ENCODE measurements around the gene PRDM16. TPM values are rescaled to one million over a fixed set of nuclear protein-coding genes. Genes with fewer than 3 reads are reported as not detected.

Gene PRDM16
- total RNA-seq, 1 experiment from 2014 or later, result 0.09 TPM

GRCh38 chr1:3436901-3437300, 367.9 kb downstream of the PRDM16 start:
- Mint-ChIP-seq H3K4me3 (ENCODE audit: low read depth, unreplicated experiment) (no peak overlapping the region), H3K27ac (ENCODE audit: unreplicated experiment) (no peak overlapping the region), H3K36me3 (ENCODE audit: insufficient read depth, unreplicated experiment) (peaks cover 6% of the 10 kb centered on the region), H3K27me3 (ENCODE audit: unreplicated experiment) (peaks cover 85% of the 10 kb centered on the region), H3K4me1 (ENCODE audit: low read depth, unreplicated experiment) (no peaks in the 10 kb centered on the region), H3K9me3 (ENCODE audit: low read depth, unreplicated experiment) (no peaks in the 10 kb centered on the region)
- intact Hi-C loops (cut with micrococcal nuclease; ENCODE audit: unreplicated experiment), result no loop called here
- TF ChIP-seq CTCF (IDR thresholded peaks at IDR 0.05; ENCODE audit: unreplicated experiment), result no peak
- BruUV-seq (replicated peaks), result no TSS peak
- DNase-seq, result no peak
- CTCF ChIA-PET, result interaction anchor here (0.5 kb wide), 1 partner anchor 149 kb away, joined by 5 read pairs; no protein-coding TSS in a partner anchor

- Mint-ChIP-seq H3K27me3 (ENCODE audit: unreplicated experiment) (peaks cover 85% of the 10 kb centered on the region), H3K4me3 (ENCODE audit: low read depth, unreplicated experiment) (no peak overlapping the region), H3K36me3 (ENCODE audit: insufficient read depth, unreplicated experiment) (peaks cover 4% of the 10 kb centered on the region), H3K27ac (ENCODE audit: unreplicated experiment) (no peak overlapping the region), H3K9me3 (ENCODE audit: low read depth, unreplicated experiment) (no peaks in the 10 kb centered on the region), H3K4me1 (ENCODE audit: low read depth, unreplicated experiment) (no peaks in the 10 kb centered on the region)
- intact Hi-C loops (cut with micrococcal nuclease; ENCODE audit: unreplicated experiment), result no loop called here
- no peak for TF ChIP-seq CTCF (IDR thresholded peaks at IDR 0.05; ENCODE audit: unreplicated experiment)
- CTCF ChIA-PET, result no interaction called here
- no peak for DNase-seq
- BruUV-seq (replicated peaks), result no TSS peak
These were observed 369.7 kb downstream of the PRDM16 start for GRCh38 chr1:3438661-3439180.

- Mint-ChIP-seq H3K27ac (ENCODE audit: unreplicated experiment) (no peak overlapping the region), H3K9me3 (ENCODE audit: low read depth, unreplicated experiment) (no peaks in the 10 kb centered on the region), H3K4me3 (ENCODE audit: low read depth, unreplicated experiment) (no peak overlapping the region), H3K27me3 (ENCODE audit: unreplicated experiment) (peaks cover 79% of the 10 kb centered on the region), H3K36me3 (ENCODE audit: insufficient read depth, unreplicated experiment) (no peaks in the 10 kb centered on the region), H3K4me1 (ENCODE audit: low read depth, unreplicated experiment) (no peaks in the 10 kb centered on the region)
- BruUV-seq (replicated peaks), result no TSS peak
- DNase-seq, result no peak
- TF ChIP-seq CTCF (IDR thresholded peaks at IDR 0.05; ENCODE audit: unreplicated experiment), result no peak
- intact Hi-C loops (cut with micrococcal nuclease; ENCODE audit: unreplicated experiment), result no loop called here
- CTCF ChIA-PET, result no interaction called here
These were observed 370.6 kb downstream of the PRDM16 start for GRCh38 chr1:3439346-3440299.

- no TSS peak for BruUV-seq (replicated peaks)
- Mint-ChIP-seq H3K9me3 (ENCODE audit: low read depth, unreplicated experiment) (no peaks in the 10 kb centered on the region), H3K36me3 (ENCODE audit: insufficient read depth, unreplicated experiment) (no peaks in the 10 kb centered on the region), H3K27ac (ENCODE audit: unreplicated experiment) (no peak overlapping the region), H3K4me3 (ENCODE audit: low read depth, unreplicated experiment) (no peak overlapping the region), H3K4me1 (ENCODE audit: low read depth, unreplicated experiment) (no peaks in the 10 kb centered on the region), H3K27me3 (ENCODE audit: unreplicated experiment) (peaks cover 74% of the 10 kb centered on the region)
- CTCF ChIA-PET, result no interaction called here
- intact Hi-C loops (cut with micrococcal nuclease; ENCODE audit: unreplicated experiment), result no loop called here
- no peak for TF ChIP-seq CTCF (IDR thresholded peaks at IDR 0.05; ENCODE audit: unreplicated experiment)
- DNase-seq, result no peak
These were observed 371.3 kb downstream of the PRDM16 start for GRCh38 chr1:3440300-3440681.
